Lower leg skin (tissue), 4 donors: ENCODE data around the gene ANKEF1. TPM values are rescaled to one million over a fixed set of nuclear protein-coding genes. Genes with fewer than 3 reads are reported as not detected.

Experiments
- DNase-seq, 2 donors: peaks; one replicate each; pipeline ENCODE4 v3.0.0-alpha.2; 2019; ENCODE audit warnings: low spot score in 2 of 2
- H3K4me3 ChIP-seq: fragments of 200-600 bp; sonication (generic); 2 replicates; pipeline ENCODE4 v1.5.1; 2017; ENCODE audit warnings: mild to moderate bottlenecking, low read depth; ENCODE audit not compliant: poor library complexity, severe bottlenecking
- POLR2A ChIP-seq, 2 donors: fragments of 450-650 bp; IDR thresholded peaks; one replicate each; pipeline ENCODE4 v1.6.1; 2016 to 2017; ENCODE audit warnings: antibody characterized with exemption in 2 of 2, mild to moderate bottlenecking in 1 of 2, moderate library complexity in 1 of 2
- WGBS, 2 donors: methylation state at CpG; one replicate each; pipeline ENCODE4 v1.1.5; 2018; 5-methylcytosine and 5-hydroxymethylcytosine counted together
- intact Hi-C: fragments of 100-400 bp; cut with DNase I; formaldehyde crosslinking; loops from one replicate; pipeline ENCODE4 v1.15.0; 2023; ENCODE audit warnings: low total_unique reads
- total RNA-seq, 4 donors: library from RNA; depleted of rRNA; stranded (reverse); fragments of >200 nt; gene quantifications; one replicate each; pipeline ENCODE4 v1.1.0, GENCODE V29; 2016
- TF ChIP-seq, protein P1 (sequence below), 3 donors: fragments of 450-650 bp; IDR thresholded peaks; one replicate each; pipeline ENCODE4 v1.5.1; 2016; ENCODE audit warnings: antibody characterized with exemption in 3 of 3, mild to moderate bottlenecking in 3 of 3, moderate library complexity in 2 of 3

The ANKEF1 gene
- total RNA-seq, 4 donors from 2014 or later, result 3.9 to 4.6 (median 4.6) TPM

DNA sequence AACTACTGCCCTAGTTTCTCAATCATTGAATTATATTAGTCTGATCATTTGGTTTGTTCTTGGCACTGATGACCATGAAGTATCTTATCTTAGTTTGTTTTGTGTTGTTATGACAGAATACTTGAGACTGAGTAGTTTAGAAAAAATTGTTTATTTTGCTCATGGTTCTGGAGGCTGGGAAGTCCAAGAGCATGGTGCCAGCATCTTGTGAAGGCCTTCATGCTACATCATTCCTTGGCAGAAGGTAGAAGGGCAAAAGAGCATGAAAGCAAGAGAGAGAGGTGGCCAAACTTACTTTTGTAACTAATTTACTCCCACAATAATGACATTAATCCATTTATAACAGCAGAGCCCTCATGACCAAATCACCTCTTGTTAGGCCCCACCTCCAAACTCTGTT is 40.1 kb upstream of the ANKEF1 start:
- no peak for DNase-seq
- TF ChIP-seq, protein P1, sequence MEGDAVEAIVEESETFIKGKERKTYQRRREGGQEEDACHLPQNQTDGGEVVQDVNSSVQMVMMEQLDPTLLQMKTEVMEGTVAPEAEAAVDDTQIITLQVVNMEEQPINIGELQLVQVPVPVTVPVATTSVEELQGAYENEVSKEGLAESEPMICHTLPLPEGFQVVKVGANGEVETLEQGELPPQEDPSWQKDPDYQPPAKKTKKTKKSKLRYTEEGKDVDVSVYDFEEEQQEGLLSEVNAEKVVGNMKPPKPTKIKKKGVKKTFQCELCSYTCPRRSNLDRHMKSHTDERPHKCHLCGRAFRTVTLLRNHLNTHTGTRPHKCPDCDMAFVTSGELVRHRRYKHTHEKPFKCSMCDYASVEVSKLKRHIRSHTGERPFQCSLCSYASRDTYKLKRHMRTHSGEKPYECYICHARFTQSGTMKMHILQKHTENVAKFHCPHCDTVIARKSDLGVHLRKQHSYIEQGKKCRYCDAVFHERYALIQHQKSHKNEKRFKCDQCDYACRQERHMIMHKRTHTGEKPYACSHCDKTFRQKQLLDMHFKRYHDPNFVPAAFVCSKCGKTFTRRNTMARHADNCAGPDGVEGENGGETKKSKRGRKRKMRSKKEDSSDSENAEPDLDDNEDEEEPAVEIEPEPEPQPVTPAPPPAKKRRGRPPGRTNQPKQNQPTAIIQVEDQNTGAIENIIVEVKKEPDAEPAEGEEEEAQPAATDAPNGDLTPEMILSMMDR (IDR thresholded peaks at IDR 0.05), result no peak
- TF ChIP-seq POLR2A (IDR thresholded peaks at IDR 0.05), result no peak
- intact Hi-C loops, result loop anchor here (5.0 kb wide), 1 partner anchor 93 kb away; no protein-coding TSS in a partner anchor
- no peak overlapping the region for H3K4me3 ChIP-seq

DNA sequence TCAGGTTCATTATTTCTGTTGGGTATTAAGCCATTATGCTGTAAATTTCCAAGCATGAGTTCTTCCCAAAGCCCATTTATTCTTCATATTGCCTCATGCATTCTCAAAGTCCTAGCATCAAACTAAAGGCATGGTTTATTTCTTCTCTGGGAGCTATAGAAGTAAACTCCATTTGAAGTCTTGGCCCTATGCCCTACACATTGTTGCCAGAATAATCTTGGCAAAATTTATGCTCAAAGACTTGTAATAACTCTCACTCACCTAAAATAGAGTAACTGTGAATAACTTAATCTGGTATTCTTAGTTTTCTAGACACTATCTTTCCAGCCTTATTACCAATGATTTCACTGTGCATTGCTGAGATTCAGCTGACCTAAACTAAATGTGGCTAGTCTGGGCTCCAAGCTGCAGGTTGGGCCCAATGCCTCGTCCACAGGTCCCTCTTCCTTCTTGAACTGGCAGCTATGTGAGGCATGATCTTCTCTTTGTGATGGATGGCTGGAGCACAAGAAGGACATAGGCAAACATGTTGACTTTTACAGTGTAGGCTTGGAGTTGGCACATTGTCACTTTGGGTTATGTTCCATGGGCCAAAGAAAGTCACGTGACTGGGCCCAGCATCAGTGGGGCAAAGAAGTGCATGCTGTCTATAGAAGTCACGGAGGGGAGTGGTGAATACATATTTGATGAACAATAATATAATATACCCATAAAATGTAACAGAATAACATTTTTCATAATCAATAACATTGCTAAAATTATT is 39.1 kb upstream of the ANKEF1 start:
- intact Hi-C loops, result loop anchor here (5.0 kb wide), 1 partner anchor 92 kb away; no protein-coding TSS in a partner anchor
- DNase-seq, result no peak
- 71 to 79% methylated on average over 3 of the region's 3 CpGs for WGBS, 2 donors
- H3K4me3 ChIP-seq, result no peak overlapping the region
- TF ChIP-seq, protein P1 (IDR thresholded peaks at IDR 0.05), result no peak
- TF ChIP-seq POLR2A (IDR thresholded peaks at IDR 0.05), result no peak

DNA sequence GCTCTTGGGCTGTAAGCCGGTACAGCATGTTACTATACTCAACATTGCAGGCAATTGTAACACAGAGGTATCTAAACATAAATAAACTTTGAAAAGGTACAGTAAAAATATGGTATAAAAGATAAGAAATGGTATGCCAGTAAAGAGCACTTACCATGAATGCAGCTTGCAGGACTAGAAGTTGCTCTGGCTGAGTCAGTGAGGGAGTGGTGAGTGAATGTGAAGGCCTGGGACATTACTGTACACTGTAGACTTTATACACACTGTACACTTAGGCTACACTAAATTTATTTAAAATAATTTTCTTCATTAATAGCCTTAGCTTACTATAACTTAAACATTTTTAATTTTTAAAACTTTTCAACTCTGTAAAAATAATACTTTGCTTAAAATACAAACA is 37.8 kb upstream of the ANKEF1 start:
- TF ChIP-seq, protein P1 (IDR thresholded peaks at IDR 0.05), result no peak
- TF ChIP-seq POLR2A (IDR thresholded peaks at IDR 0.05), result no peak
- WGBS, 2 donors, result 94 to 100% methylated on average over 1 of the region's 1 CpG
- intact Hi-C loops, result loop anchor here (5.0 kb wide), 1 partner anchor 90 kb away; no protein-coding TSS in a partner anchor
- DNase-seq, result no peak
- no peak overlapping the region for H3K4me3 ChIP-seq

DNA sequence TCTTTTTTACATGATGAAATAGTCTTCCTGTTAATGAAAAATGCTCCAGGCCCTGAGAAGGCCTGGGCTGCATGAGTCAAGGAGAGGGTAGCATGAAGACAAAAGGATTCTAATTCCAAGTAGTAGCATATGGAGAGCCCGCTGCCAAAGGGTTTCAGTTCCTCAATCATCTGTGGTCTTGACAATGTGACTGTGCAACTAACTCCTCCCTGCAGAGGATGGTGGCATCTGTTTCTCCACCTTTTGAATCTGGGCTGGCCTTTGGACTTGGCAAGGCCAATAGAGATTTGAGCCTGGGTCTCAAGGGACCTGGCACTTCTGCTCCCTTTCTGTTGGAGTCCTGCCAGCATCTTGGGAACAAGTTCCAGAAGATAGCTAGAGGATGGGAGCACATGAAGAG is 35.1 kb upstream of the ANKEF1 start:
- intact Hi-C loops, result loop anchor here (5.0 kb wide), 1 partner anchor 88 kb away; no protein-coding TSS in a partner anchor
- H3K4me3 ChIP-seq, result no peak overlapping the region
- 71 to 86% methylated on average over 1 of the region's 1 CpG for WGBS, 2 donors
- TF ChIP-seq POLR2A (IDR thresholded peaks at IDR 0.05), result no peak
- TF ChIP-seq, protein P1 (IDR thresholded peaks at IDR 0.05), result no peak
- peak in 1 of 2 donors; percentile 23 for DNase-seq

DNA sequence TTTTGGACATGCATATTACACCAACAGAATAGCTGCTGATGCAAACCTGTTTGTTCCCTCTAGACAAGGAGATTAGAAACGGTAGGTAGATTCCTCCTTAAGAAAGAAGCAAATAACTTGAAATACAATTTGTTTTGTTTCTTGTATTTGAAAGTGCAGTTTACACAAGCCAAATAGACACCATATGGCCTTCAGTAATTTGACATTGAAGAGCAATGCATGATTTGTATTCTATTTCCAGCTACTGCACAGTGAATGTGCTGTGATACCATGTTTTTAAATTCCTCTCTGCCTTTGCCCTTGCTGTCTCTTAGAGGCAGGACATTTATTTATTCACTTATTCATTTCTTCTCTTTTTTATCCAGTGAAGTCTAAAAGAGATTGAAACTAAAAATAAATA is 31.9 kb upstream of the ANKEF1 start:
- TF ChIP-seq, protein P1 (IDR thresholded peaks at IDR 0.05), result no peak
- TF ChIP-seq POLR2A (IDR thresholded peaks at IDR 0.05), result no peak
- no peak overlapping the region for H3K4me3 ChIP-seq
- no peak for DNase-seq
- 59 to 66% methylated on average over 1 of the region's 1 CpG for WGBS, 2 donors
- intact Hi-C loops, result no loop called here
